ENCODE data around the gene TMEM132E. TPM values are rescaled to one million over a fixed set of nuclear protein-coding genes. Genes with fewer than 3 reads are reported as not detected.

Gene TMEM132E
- total RNA-seq, 2 donors from 2014 or later = not detected

DNA sequence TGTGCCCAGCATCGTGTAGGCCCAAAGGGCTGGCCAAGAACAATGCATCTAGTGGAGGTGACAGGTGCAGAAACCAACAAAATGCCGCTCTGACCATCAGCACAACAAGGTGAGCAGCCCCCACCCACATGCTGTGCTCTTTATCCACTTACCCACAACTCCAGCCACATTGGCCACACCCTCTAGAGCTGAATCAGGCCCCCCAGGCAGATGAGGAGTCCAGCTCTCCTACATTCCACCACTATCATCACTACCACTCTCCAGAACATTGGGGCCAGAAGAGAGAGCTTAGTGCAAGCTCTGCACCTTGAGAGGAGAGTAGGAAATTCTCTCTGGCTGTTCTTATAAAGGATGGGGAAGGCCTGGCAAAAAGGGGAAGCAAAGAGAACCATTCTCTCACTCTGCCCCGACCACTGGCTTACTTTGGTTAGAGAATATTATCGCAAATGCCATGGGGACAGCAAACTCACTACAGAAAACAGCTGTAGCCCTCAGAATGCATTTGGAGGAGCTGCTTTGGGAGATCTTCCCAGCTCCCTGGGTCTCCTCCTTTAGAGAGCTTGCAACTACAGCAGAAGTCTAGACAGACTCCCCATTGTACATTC is 75.0 kb downstream of the TMEM132E start:
- H3K9me3 ChIP-seq (ENCODE audit: control insufficient read depth, low read length, poor library complexity, severe bottlenecking) = no peaks in the 10 kb centered on the region
- ATAC-seq (no peak), DNase-seq (no peak)
- Mint-ChIP-seq H3K4me3 (no peak overlapping the region), H3K4me1 (peaks cover 2% of the 10 kb centered on the region), H3K36me3 (ENCODE audit: low read depth) (peaks cover 4% of the 10 kb centered on the region), H3K27me3 (peaks cover 58% of the 10 kb centered on the region), H3K27ac (no peak overlapping the region)

GRCh38 chr17:34654881-34655276 is 75.5 kb downstream of the TMEM132E start:
- ATAC-seq = no peak
- Mint-ChIP-seq H3K4me3 (no peak overlapping the region), H3K36me3 (ENCODE audit: low read depth) (peaks cover 4% of the 10 kb centered on the region), H3K27ac (no peak overlapping the region), H3K4me1 (peaks cover 4% of the 10 kb centered on the region), H3K27me3 (peaks cover 62% of the 10 kb centered on the region)
- DNase-seq = no peak
- no peaks in the 10 kb centered on the region for H3K9me3 ChIP-seq (ENCODE audit: control insufficient read depth, low read length, poor library complexity, severe bottlenecking)

GRCh38 chr17:34656801-34657200 is 77.4 kb downstream of the TMEM132E start:
- Mint-ChIP-seq H3K36me3 (ENCODE audit: low read depth) (peaks cover 4% of the 10 kb centered on the region), H3K27me3 (peaks cover 62% of the 10 kb centered on the region), H3K4me1 (peaks cover 4% of the 10 kb centered on the region), H3K4me3 (no peak overlapping the region), H3K27ac (no peak overlapping the region)
- DNase-seq = no peak
- ATAC-seq = no peak
- no peaks in the 10 kb centered on the region for H3K9me3 ChIP-seq (ENCODE audit: control insufficient read depth, low read length, poor library complexity, severe bottlenecking)

- Mint-ChIP-seq H3K27me3 (peaks cover 41% of the 10 kb centered on the region), H3K27ac (no peak overlapping the region), H3K4me3 (no peak overlapping the region), H3K4me1 (peaks cover 4% of the 10 kb centered on the region), H3K36me3 (ENCODE audit: low read depth) (peaks cover 4% of the 10 kb centered on the region)
- H3K9me3 ChIP-seq (ENCODE audit: control insufficient read depth, low read length, poor library complexity, severe bottlenecking) = no peaks in the 10 kb centered on the region
- no peak for DNase-seq
- ATAC-seq = no peak
Observed at GRCh38 chr17:34658811-34659560, 79.6 kb downstream of the TMEM132E start.

DNA sequence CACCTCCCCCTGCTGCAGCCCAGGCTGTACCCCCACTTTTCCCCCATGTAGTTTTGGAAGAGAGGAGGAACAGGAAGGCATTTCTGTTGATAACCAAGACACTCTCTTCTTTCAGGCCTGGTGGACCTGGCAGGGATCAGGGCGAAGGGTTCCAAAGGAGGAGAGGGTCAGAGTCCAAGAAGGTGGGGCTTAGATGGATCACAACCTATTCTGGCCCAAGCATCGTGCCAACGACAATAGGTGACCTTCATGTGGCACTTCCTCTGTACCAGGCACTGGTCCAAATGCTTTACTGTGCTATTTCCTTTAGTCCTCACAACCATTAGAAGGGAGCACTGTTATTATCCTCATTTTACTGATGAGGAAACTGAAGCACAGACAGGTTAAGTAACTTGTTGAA is 84.3 kb downstream of the TMEM132E start:
- ATAC-seq (no peak), DNase-seq (no peak)
- no peak overlapping the region for H3K4me3 Mint-ChIP-seq
- peaks cover 9% of the 10 kb centered on the region for H3K4me1 Mint-ChIP-seq
- H3K9me3 ChIP-seq (ENCODE audit: control insufficient read depth, low read length, poor library complexity, severe bottlenecking) = no peaks in the 10 kb centered on the region
- H3K27me3 Mint-ChIP-seq = peaks cover 42% of the 10 kb centered on the region
- no peak overlapping the region for H3K27ac Mint-ChIP-seq
- peaks cover 3% of the 10 kb centered on the region for H3K36me3 Mint-ChIP-seq (ENCODE audit: low read depth)

GRCh38 chr17:34665150-34665806 is 85.9 kb downstream of the TMEM132E start:
- H3K9me3 ChIP-seq (ENCODE audit: control insufficient read depth, low read length, poor library complexity, severe bottlenecking) = no peaks in the 10 kb centered on the region
- peaks cover 46% of the 10 kb centered on the region for H3K27me3 Mint-ChIP-seq
- no peak for ATAC-seq
- H3K4me1 Mint-ChIP-seq = peaks cover 8% of the 10 kb centered on the region
- H3K36me3 Mint-ChIP-seq (ENCODE audit: low read depth) = peaks cover 3% of the 10 kb centered on the region
- no peak for DNase-seq
- peak overlapping the region; percentile 8 for H3K27ac Mint-ChIP-seq
- no peak overlapping the region for H3K4me3 Mint-ChIP-seq

DNA sequence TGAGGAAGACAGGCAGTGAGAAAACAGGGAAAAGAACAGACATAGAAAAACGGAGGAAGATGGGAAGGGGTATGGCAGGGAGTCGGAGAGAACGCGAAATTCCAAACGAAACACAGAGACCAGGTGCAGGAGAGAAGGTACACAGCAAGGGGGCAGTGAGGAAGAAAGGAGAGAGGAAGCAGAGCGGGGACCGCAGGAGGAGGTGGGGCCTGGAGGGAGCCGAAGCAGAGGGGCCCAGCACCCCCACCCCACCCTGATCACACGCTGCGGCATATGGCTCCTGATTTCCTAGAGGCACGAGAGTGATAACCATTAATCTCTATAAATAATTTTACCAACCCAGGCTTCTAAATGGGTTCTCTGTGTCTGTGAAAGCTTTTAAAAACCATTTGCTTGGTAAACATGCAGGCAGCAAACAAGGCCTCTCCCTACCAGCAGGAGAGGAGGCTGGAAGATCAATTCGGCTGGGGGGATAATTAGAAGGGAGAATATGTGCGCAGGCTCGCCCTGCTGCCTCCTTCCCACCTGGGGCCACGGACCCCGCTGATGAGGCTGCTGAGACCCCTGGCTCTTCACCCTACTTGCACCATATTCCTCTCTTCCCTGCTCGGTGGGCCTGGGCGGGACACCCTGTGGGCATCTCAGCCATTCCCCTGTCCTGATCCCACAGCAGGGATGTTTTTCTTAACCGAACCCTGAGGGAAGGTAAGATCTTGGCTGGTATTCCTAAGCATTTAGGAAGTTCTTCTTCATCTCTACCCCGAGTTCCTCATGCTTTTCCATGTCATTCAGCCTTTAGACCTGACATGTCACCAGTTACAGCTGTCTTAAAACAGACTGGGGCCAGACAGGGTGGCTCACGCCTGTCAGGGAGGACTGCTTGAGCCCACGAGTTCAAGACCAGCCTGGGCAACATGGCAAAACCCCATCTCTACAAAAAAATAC is 86.7 kb downstream of the TMEM132E start:
- DNase-seq (no peak), ATAC-seq (no peak)
- Mint-ChIP-seq H3K27me3 (peaks cover 48% of the 10 kb centered on the region), H3K36me3 (ENCODE audit: low read depth) (peaks cover 3% of the 10 kb centered on the region), H3K4me1 (peaks cover 8% of the 10 kb centered on the region), H3K4me3 (no peak overlapping the region), H3K27ac (no peak overlapping the region)
- H3K9me3 ChIP-seq (ENCODE audit: control insufficient read depth, low read length, poor library complexity, severe bottlenecking) = no peaks in the 10 kb centered on the region

GRCh38 chr17:34667656-34668055 is 88.3 kb downstream of the TMEM132E start:
- DNase-seq (no peak), ATAC-seq (no peak)
- no peak overlapping the region for H3K4me3 Mint-ChIP-seq
- peaks cover 8% of the 10 kb centered on the region for H3K4me1 Mint-ChIP-seq
- H3K27ac Mint-ChIP-seq = no peak overlapping the region
- no peaks in the 10 kb centered on the region for H3K9me3 ChIP-seq (ENCODE audit: control insufficient read depth, low read length, poor library complexity, severe bottlenecking)
- H3K36me3 Mint-ChIP-seq (ENCODE audit: low read depth) = peaks cover 3% of the 10 kb centered on the region
- H3K27me3 Mint-ChIP-seq = peaks cover 54% of the 10 kb centered on the region

DNA sequence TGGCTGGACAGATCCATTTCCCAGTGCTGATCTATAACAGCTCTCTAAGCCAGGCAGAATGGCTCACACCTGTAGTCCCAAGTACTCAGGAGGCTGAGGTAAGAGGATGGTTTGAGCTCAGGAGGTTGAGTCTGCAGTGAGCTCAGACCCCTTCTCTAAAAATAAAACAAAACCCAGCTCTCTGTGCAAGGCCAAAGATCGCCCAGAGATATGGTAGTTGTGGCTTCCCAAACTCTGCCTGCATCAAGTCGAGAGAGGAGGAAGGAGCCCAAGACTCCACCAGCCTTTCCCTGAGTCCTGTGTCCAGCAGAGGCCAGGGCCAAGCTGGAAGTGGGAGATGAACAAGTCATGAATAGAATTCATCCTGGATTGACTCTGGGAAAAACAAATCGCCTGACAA is 88.8 kb downstream of the TMEM132E start:
- H3K27ac Mint-ChIP-seq = no peak overlapping the region
- H3K4me1 Mint-ChIP-seq = peaks cover 8% of the 10 kb centered on the region
- H3K4me3 Mint-ChIP-seq = no peak overlapping the region
- peaks cover 3% of the 10 kb centered on the region for H3K36me3 Mint-ChIP-seq (ENCODE audit: low read depth)
- ATAC-seq = no peak
- H3K9me3 ChIP-seq (ENCODE audit: control insufficient read depth, low read length, poor library complexity, severe bottlenecking) = no peaks in the 10 kb centered on the region
- H3K27me3 Mint-ChIP-seq = peaks cover 54% of the 10 kb centered on the region
- DNase-seq = no peak

DNA sequence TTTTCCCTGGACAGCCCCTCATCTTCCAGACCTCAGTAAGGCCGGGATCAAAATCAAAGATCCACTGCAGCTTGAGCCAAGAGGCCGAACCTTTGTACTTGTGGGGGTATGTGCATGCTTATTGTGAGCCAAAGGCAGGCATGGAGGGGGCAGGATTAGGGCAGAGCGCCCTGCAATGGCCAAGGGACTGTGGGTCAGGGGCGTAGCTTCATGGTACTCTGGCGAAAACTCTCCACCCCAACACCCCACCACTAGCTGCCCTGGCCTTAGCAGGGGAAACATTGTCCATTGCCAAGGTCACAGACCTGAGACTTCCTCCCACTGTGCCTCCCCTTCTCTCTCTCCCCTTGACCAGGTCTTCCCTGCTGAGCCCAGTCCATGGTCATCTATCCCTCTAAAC is 90.1 kb downstream of the TMEM132E start:
- no peak for ATAC-seq
- no peak overlapping the region for H3K27ac Mint-ChIP-seq
- H3K4me1 Mint-ChIP-seq = peaks cover 8% of the 10 kb centered on the region
- no peak for DNase-seq
- no peaks in the 10 kb centered on the region for H3K9me3 ChIP-seq (ENCODE audit: control insufficient read depth, low read length, poor library complexity, severe bottlenecking)
- no peak overlapping the region for H3K4me3 Mint-ChIP-seq
- H3K36me3 Mint-ChIP-seq (ENCODE audit: low read depth) = peaks cover 3% of the 10 kb centered on the region
- H3K27me3 Mint-ChIP-seq = peaks cover 61% of the 10 kb centered on the region

DNA sequence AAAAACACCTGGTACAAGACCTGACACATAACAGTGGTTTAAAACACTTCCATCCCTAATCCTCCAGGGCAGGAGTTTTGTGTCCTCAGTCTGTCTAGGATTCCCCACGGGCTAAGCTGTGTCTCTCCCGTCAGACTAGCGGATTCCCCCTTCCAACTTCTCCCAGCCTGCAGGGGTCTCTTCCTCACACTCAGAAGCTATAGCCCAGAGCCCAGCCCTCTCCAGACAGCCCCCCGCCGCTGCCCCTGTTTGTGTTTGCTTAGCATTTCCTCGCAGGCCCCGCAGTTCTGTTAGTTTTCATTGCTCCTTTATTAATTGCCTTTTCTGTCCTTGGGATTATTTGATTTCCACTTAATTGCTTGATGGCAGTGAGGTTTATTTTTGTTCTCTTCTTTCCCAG is 91.2 kb downstream of the TMEM132E start:
- no peak for DNase-seq
- no peak overlapping the region for H3K4me3 Mint-ChIP-seq
- H3K9me3 ChIP-seq (ENCODE audit: control insufficient read depth, low read length, poor library complexity, severe bottlenecking) = no peaks in the 10 kb centered on the region
- peaks cover 1% of the 10 kb centered on the region for H3K36me3 Mint-ChIP-seq (ENCODE audit: low read depth)
- ATAC-seq = no peak
- H3K27ac Mint-ChIP-seq = no peak overlapping the region
- peaks cover 2% of the 10 kb centered on the region for H3K4me1 Mint-ChIP-seq
- peaks cover 67% of the 10 kb centered on the region for H3K27me3 Mint-ChIP-seq

DNA sequence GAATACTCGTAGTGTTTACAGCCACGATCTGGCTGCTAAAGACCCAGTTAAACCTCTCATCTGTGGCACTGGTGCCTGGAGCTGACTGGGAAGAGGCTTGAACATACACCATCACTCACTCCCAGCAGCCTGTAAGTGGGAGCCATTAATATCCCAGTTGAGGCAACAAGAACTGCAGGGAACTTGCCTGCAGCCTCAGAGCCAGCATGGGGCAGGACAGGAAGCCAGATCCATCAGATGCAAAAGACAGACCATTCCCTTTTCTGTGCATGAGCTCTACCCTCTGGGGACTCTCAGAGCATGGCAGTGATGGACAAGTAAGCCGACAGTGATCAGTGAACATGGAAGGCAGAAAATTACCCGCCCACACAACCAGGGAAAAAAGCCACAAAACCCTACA is 91.8 kb downstream of the TMEM132E start:
- DNase-seq (no peak), ATAC-seq (no peak)
- no peaks in the 10 kb centered on the region for H3K36me3 Mint-ChIP-seq (ENCODE audit: low read depth)
- no peaks in the 10 kb centered on the region for H3K9me3 ChIP-seq (ENCODE audit: control insufficient read depth, low read length, poor library complexity, severe bottlenecking)
- H3K4me3 Mint-ChIP-seq = no peak overlapping the region
- H3K27me3 Mint-ChIP-seq = peaks cover 70% of the 10 kb centered on the region
- H3K4me1 Mint-ChIP-seq = peaks cover 2% of the 10 kb centered on the region
- H3K27ac Mint-ChIP-seq = no peak overlapping the region

Data from T-helper 17 cell (primary cell).